GM21526 (cell line): ENCODE data around the gene RAD17.
"Not testable (repeated sequence)": the region's sequence is repeated elsewhere in the genome, so short reads cannot be mapped to it uniquely, and the experiment has no call there.

ENCODE experiments used
- ATAC-seq: cut with Tn5 transposase; IDR thresholded peaks from one replicate; pipeline ENCODE4 v1.9.1; 2021; ENCODE audit warnings: moderate library complexity; ENCODE audit not compliant: unreplicated experiment, low FRiP score

Gene RAD17

GRCh38 chr5:69454460-69455249 lies 85.0 kb downstream of the RAD17 start:
- no peak for ATAC-seq

GRCh38 chr5:69455428-69455988 lies 85.9 kb downstream of the RAD17 start:
- not testable (repeated sequence) for ATAC-seq

- ATAC-seq: no peak
Measured at GRCh38 chr5:69462170-69462569, 92.6 kb downstream of the RAD17 start.
